ENCODE results near the gene SEMA5B. TPM values are rescaled to one million over a fixed set of nuclear protein-coding genes. Genes with fewer than 3 reads are reported as not detected.

Gene SEMA5B
- polyA plus RNA-seq, 1 donor from 2014 or later: 7.0 TPM

- H3K27me3 ChIP-seq (ENCODE audit: insufficient read depth, low read depth, low read length): peaks cover 17% of the 10 kb centered on the region
- no peak for TF ChIP-seq REST (IDR thresholded peaks at IDR 0.05; ENCODE audit: borderline replicate concordance)
- no peak for TF ChIP-seq RAD21 (conservative IDR thresholded peaks at IDR 0.05)
- TF ChIP-seq CTCF (IDR thresholded peaks at IDR 0.05; ENCODE audit: poor library complexity, severe bottlenecking): no peak
- no peak for TF ChIP-seq MXI1 (conservative IDR thresholded peaks at IDR 0.05; ENCODE audit: poor library complexity, severe bottlenecking)
- no peak for TF ChIP-seq EP300 (conservative IDR thresholded peaks at IDR 0.05; ENCODE audit: poor library complexity, severe bottlenecking)
- TF ChIP-seq TAF1 (IDR thresholded peaks at IDR 0.05; ENCODE audit: low read depth): no peak
- no peak for TF ChIP-seq SMC3 (conservative IDR thresholded peaks at IDR 0.05; ENCODE audit: poor library complexity)
- no peak for TF ChIP-seq EZH2 (IDR thresholded peaks at IDR 0.05; ENCODE audit: borderline replicate concordance, insufficient read depth, low read length, poor library complexity, severe bottlenecking)
- no peaks in the 10 kb centered on the region for H3K79me2 ChIP-seq (replicated peaks; ENCODE audit: insufficient read depth, low read length)
- H3K9ac ChIP-seq (ENCODE audit: low read length): peak overlapping the region; percentile 44
- H3K36me3 ChIP-seq (ENCODE audit: insufficient read depth, low read length): no peaks in the 10 kb centered on the region
- peak overlapping the region; percentile 51 for H3K4me2 ChIP-seq (ENCODE audit: low read length)
- H3K27ac ChIP-seq (ENCODE audit: low read length): no peak overlapping the region
- H3K9me3 ChIP-seq (ENCODE audit: low read length): no peaks in the 10 kb centered on the region
- H2AFZ ChIP-seq (ENCODE audit: low read depth, low read length): peak overlapping the region; percentile 87
- no peaks in the 10 kb centered on the region for H3F3A ChIP-seq (ENCODE audit: insufficient read depth, low read length, poor library complexity, severe bottlenecking)
- H3K4me3 ChIP-seq (ENCODE audit: low read length): peak overlapping the region; percentile 97
- no peaks in the 10 kb centered on the region for H3K9me2 ChIP-seq (ENCODE audit: insufficient read depth, low read length)
- no peaks in the 10 kb centered on the region for H4K20me1 ChIP-seq (ENCODE audit: insufficient read depth)
Observed at GRCh38 chr3:123067689-123068600, 40.4 kb upstream of the SEMA5B start.

GRCh38 chr3:123066896-123067688 is 39.5 kb upstream of the SEMA5B start, which contains the start of gene PDIA5:
Gene PDIA5, plus strand, starts transcription at chr3:123067025. Its CDS starts 140 bp downstream, at chr3:123067165.
- no peaks in the 10 kb centered on the region for H3F3A ChIP-seq (ENCODE audit: insufficient read depth, low read length, poor library complexity, severe bottlenecking)
- H4K20me1 ChIP-seq (ENCODE audit: insufficient read depth): no peaks in the 10 kb centered on the region
- H3K9ac ChIP-seq (ENCODE audit: low read length): peak within 1 kb of the TSS; percentile 44
- peaks cover 17% of the 10 kb centered on the region for H3K27me3 ChIP-seq (ENCODE audit: insufficient read depth, low read depth, low read length)
- H2AFZ ChIP-seq (ENCODE audit: low read depth, low read length): peak within 1 kb of the TSS; percentile 87
- no peaks in the 10 kb centered on the region for H3K9me2 ChIP-seq (ENCODE audit: insufficient read depth, low read length)
- peak within 1 kb of the TSS; percentile 97 for H3K4me3 ChIP-seq (ENCODE audit: low read length)
- H3K36me3 ChIP-seq (ENCODE audit: insufficient read depth, low read length): no peaks in the 10 kb centered on the region
- TF ChIP-seq EP300 (conservative IDR thresholded peaks at IDR 0.05; ENCODE audit: poor library complexity, severe bottlenecking): no peak
- TF ChIP-seq EZH2 (IDR thresholded peaks at IDR 0.05; ENCODE audit: borderline replicate concordance, insufficient read depth, low read length, poor library complexity, severe bottlenecking): no peak
- peak; percentile 28 for TF ChIP-seq REST (IDR thresholded peaks at IDR 0.05; ENCODE audit: borderline replicate concordance)
- peak; percentile 52 for TF ChIP-seq RAD21 (conservative IDR thresholded peaks at IDR 0.05)
- TF ChIP-seq MXI1 (conservative IDR thresholded peaks at IDR 0.05; ENCODE audit: poor library complexity, severe bottlenecking): peak; percentile 98
- TF ChIP-seq SMC3 (conservative IDR thresholded peaks at IDR 0.05; ENCODE audit: poor library complexity): peak; percentile 60
- H3K9me3 ChIP-seq (ENCODE audit: low read length): no peaks in the 10 kb centered on the region
- peak within 1 kb of the TSS; percentile 51 for H3K4me2 ChIP-seq (ENCODE audit: low read length)
- H3K79me2 ChIP-seq (replicated peaks; ENCODE audit: insufficient read depth, low read length): no peaks in the 10 kb centered on the region
- no peak within 1 kb of the TSS for H3K27ac ChIP-seq (ENCODE audit: low read length)
